Sigmoid colon (tissue), 4 donors: Measurements from ENCODE around the gene SLC39A7.

Experiments
- EP300 ChIP-seq, 4 donors: sonication (generic); formaldehyde crosslinking; IDR thresholded peaks; one replicate each; pipeline ENCODE4 v1.6.1; 2017; ENCODE audit warnings: antibody characterized with exemption in 4 of 4
- POLR2A ChIP-seq, 2 donors: fragments of 450-650 bp; IDR thresholded peaks; one replicate each; pipeline ENCODE4 v1.6.1; 2016; ENCODE audit warnings: antibody characterized with exemption in 2 of 2, mild to moderate bottlenecking in 2 of 2, moderate library complexity in 2 of 2
- POLR2AphosphoS5 ChIP-seq, 4 donors: sonication (generic); formaldehyde crosslinking; IDR thresholded peaks; one replicate each; pipeline ENCODE4 v1.6.1; 2017; ENCODE audit warnings: antibody characterized with exemption in 4 of 4
- TF ChIP-seq, protein P1 (sequence below), 4 experiments: fragments of 450-650 bp in 3 of 4; fragments of 200-600 bp in 1 of 4; IDR thresholded peaks; one replicate each; pipeline ENCODE4 v1.5.1; 2016 to 2019; ENCODE audit warnings: antibody characterized with exemption in 4 of 4, mild to moderate bottlenecking in 3 of 4, moderate library complexity in 2 of 4

DNA sequence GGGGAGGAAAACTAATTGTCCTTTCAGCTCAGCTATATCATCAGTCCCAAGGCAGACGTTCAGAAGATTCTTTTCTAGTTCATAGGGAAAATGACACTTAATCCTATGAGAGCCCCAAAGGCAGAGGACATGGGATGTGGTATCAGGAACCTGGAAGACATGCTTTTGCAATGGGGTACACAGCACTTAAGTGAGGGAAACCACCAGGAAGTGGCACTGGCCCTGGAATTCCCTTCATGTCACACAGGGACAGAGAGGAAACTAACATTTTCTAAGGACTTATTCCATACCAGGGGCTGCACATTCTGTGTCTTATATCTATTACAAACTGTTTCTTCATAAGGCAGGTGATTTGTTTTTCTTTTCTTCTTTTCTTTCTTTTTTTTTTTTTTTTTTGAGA, 42.8 kb downstream of the SLC39A7 start:
- TF ChIP-seq, protein P1, sequence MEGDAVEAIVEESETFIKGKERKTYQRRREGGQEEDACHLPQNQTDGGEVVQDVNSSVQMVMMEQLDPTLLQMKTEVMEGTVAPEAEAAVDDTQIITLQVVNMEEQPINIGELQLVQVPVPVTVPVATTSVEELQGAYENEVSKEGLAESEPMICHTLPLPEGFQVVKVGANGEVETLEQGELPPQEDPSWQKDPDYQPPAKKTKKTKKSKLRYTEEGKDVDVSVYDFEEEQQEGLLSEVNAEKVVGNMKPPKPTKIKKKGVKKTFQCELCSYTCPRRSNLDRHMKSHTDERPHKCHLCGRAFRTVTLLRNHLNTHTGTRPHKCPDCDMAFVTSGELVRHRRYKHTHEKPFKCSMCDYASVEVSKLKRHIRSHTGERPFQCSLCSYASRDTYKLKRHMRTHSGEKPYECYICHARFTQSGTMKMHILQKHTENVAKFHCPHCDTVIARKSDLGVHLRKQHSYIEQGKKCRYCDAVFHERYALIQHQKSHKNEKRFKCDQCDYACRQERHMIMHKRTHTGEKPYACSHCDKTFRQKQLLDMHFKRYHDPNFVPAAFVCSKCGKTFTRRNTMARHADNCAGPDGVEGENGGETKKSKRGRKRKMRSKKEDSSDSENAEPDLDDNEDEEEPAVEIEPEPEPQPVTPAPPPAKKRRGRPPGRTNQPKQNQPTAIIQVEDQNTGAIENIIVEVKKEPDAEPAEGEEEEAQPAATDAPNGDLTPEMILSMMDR (IDR thresholded peaks at IDR 0.05), result no peak
- TF ChIP-seq POLR2A (IDR thresholded peaks at IDR 0.05) (no peak), POLR2AphosphoS5 (IDR thresholded peaks at IDR 0.05) (no peak), EP300 (IDR thresholded peaks at IDR 0.05) (no peak)
